GM19240 (cell line): Measurements from ENCODE around the gene ESYT3.

Source experiments
- DNase-seq: peaks from one replicate; pipeline ENCODE4 v3.0.0; 2011; ENCODE audit warnings: low spot score; ENCODE audit not compliant: insufficient read length

The ESYT3 gene

GRCh38 chr3:138434276-138434874 is at the start of gene ESYT3:
Gene ESYT3, plus strand, starts transcription at chr3:138434616. Its CDS starts 183 bp downstream, at chr3:138434799.
- no peak for DNase-seq

GRCh38 chr3:138384976-138385375 is 49.4 kb upstream of the ESYT3 start:
- no peak for DNase-seq

GRCh38 chr3:138389144-138389601 is 45.2 kb upstream of the ESYT3 start:
- DNase-seq, result no peak

- no peak for DNase-seq
Observed at GRCh38 chr3:138389841-138390581, 44.4 kb upstream of the ESYT3 start.

- no peak for DNase-seq
Observed at GRCh38 chr3:138390582-138390932, 43.9 kb upstream of the ESYT3 start.

- no peak for DNase-seq
Observed at GRCh38 chr3:138394156-138394555, 40.3 kb upstream of the ESYT3 start.

- DNase-seq, result no peak
Observed at GRCh38 chr3:138394686-138395085, 39.7 kb upstream of the ESYT3 start.

GRCh38 chr3:138395865-138396751 is 38.3 kb upstream of the ESYT3 start:
- no peak for DNase-seq

- DNase-seq, result no peak
Observed at GRCh38 chr3:138396752-138397410, 37.5 kb upstream of the ESYT3 start.

GRCh38 chr3:138397983-138398382 is 36.4 kb upstream of the ESYT3 start:
- no peak for DNase-seq

- no peak for DNase-seq
Observed at GRCh38 chr3:138398791-138399575, 35.4 kb upstream of the ESYT3 start.

- DNase-seq, result no peak
Observed at GRCh38 chr3:138399766-138400165, 34.6 kb upstream of the ESYT3 start.

GRCh38 chr3:138400651-138401070 is 33.8 kb upstream of the ESYT3 start:
- no peak for DNase-seq

- DNase-seq, result no peak
Observed at GRCh38 chr3:138401834-138402233, 32.6 kb upstream of the ESYT3 start.

GRCh38 chr3:138404121-138404520 is 30.3 kb upstream of the ESYT3 start:
- no peak for DNase-seq

GRCh38 chr3:138405001-138405400 is 29.4 kb upstream of the ESYT3 start:
- DNase-seq, result no peak

GRCh38 chr3:138405486-138405885 is 28.9 kb upstream of the ESYT3 start:
- no peak for DNase-seq

- no peak for DNase-seq
Observed at GRCh38 chr3:138406606-138407005, 27.8 kb upstream of the ESYT3 start.

GRCh38 chr3:138407236-138407907 is 27.0 kb upstream of the ESYT3 start:
- DNase-seq, result no peak
